Naive B cell (primary cell): ENCODE measurements around the gene HVCN1. TPM values are rescaled to one million over a fixed set of nuclear protein-coding genes. Genes with fewer than 3 reads are reported as not detected.
"Not testable (repeated sequence)": the region's sequence is repeated elsewhere in the genome, so short reads cannot be mapped to it uniquely, and the experiment has no call there.

ENCODE experiments used
- ATAC-seq, 2 donors: fragments of 150-1000 bp; cut with Tn5 transposase; 2 replicates each; pipeline ENCODE4 v1.10.0; 2021; ENCODE audit warnings: low read depth in 2 of 2, mild to moderate bottlenecking in 2 of 2, moderate library complexity in 2 of 2
- DNase-seq: peaks from one replicate; pipeline ENCODE4 v3.0.0; 2022
- H3K27ac Mint-ChIP-seq, 6 donors: one replicate each; pipeline ENCODE4 v1.8.0; 2020 to 2022; ENCODE audit warnings: mild to moderate bottlenecking in 6 of 6, mixed read lengths in 6 of 6, moderate library complexity in 5 of 6, inconsistent platforms in 2 of 6
- H3K27me3 Mint-ChIP-seq, 3 donors: one replicate each; pipeline ENCODE4 v1.8.0; 2021 to 2022; ENCODE audit warnings: mixed read lengths in 3 of 3, mild to moderate bottlenecking in 1 of 3
- H3K36me3 Mint-ChIP-seq, 2 donors: one replicate each; pipeline ENCODE4 v1.8.0; 2020 to 2022; ENCODE audit warnings: mixed read lengths in 2 of 2, inconsistent platforms in 1 of 2, mild to moderate bottlenecking in 1 of 2
- H3K4me1 Mint-ChIP-seq, 3 donors: one replicate each; pipeline ENCODE4 v1.8.0; 2020 to 2022; ENCODE audit warnings: mixed read lengths in 3 of 3, inconsistent platforms in 1 of 3, mild to moderate bottlenecking in 1 of 3, moderate library complexity in 1 of 3
- H3K4me3 Mint-ChIP-seq, 8 donors: one replicate each; pipeline ENCODE4 v1.8.0; 2020 to 2022; ENCODE audit warnings: mild to moderate bottlenecking in 8 of 8, mixed read lengths in 8 of 8, moderate library complexity in 8 of 8, inconsistent platforms in 2 of 8
- H3K9me3 Mint-ChIP-seq, 7 donors: one replicate each; pipeline ENCODE4 v1.8.0; 2020 to 2022; ENCODE audit warnings: mixed read lengths in 7 of 7, mild to moderate bottlenecking in 5 of 7, inconsistent platforms in 2 of 7, moderate library complexity in 1 of 7
- polyA plus RNA-seq, 6 donors: library from polyadenylated mRNA; unstranded; fragments of 300-500 nt; fragmentation: Illumina TruSeq; gene quantifications; one replicate each; pipeline ENCODE4 v1.2.3, GENCODE V29; 2021; ENCODE audit warnings: low read depth in 6 of 6

Gene HVCN1
- 100 to 1,000 TPM; 654 to 887 (median 845) TPM for polyA plus RNA-seq

DNA sequence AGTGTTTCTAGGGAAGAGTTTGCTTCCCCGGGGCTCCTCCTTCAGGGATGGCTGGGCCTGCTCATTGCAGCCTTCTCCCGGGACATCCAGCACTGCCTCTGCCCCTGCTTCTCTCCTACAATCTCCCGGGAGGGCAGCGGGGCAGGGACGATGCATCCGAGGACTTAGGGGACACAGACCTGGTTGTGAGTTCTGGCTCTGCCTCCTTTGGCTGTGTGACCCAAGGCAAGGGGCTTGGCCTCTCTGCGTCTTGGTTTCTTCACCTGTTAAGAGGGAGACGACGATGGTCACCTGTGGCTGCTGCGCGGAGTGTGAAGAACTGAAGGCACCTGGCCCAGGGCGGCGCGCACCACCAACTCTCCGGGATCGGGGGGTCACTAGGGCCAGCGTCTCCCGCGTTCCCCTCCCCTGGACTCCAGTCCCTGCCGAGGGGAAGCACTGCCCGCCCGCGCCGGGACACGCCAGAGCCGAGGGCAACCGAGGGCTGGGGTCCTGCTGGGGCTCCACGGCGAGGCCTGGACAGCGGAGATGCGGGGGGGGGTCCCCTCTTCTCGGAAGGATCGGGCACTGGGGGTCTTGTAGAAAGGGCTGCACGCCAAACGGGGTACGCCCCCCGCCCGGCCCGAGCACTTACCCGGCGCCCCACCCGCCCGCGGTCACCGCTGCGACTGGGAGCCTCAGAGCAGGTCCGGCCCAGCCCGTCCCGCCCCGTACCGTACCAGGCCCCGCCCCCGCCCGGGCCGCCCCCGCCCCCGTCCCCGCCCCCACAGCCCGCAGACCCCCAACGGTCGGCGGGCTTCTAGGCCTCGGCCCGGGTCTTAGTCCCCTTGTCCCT lies at the start of gene HVCN1:
TSS of gene HVCN1 (minus strand) at position 670 of the 835 bp plus-strand sequence. CDS start 5,870 bp downstream, outside the sequence.
- peak within 1 kb of the TSS; percentile 91 to 98 (median 95) for H3K27ac Mint-ChIP-seq
- H3K9me3 Mint-ChIP-seq: no peaks in the 10 kb centered on the region
- H3K36me3 Mint-ChIP-seq: peaks cover 45 to 48% of the 10 kb centered on the region in 2 donors
- peak; percentile 44 for DNase-seq
- H3K4me3 Mint-ChIP-seq: peak within 1 kb of the TSS; percentile 89 to 100 (median 98)
- peaks cover 59 to 74% (median 64%) of the 10 kb centered on the region in 3 donors for H3K4me1 Mint-ChIP-seq
- ATAC-seq: peak; percentile 59
- H3K27me3 Mint-ChIP-seq: no peaks in the 10 kb centered on the region

GRCh38 chr12:110737532-110737931 lies 48.6 kb upstream of the HVCN1 start:
- Mint-ChIP-seq H3K4me3 (peak overlapping the region in 7 of 8 donors; percentile 26 to 99 (median 66)), H3K27ac (peak overlapping the region in 5 of 6 donors; percentile 66 to 92 (median 89)), H3K4me1 (peaks cover 28 to 78% (median 63%) of the 10 kb centered on the region in 3 donors), H3K36me3 (peaks cover 4 to 11% of the 10 kb centered on the region in 2 donors), H3K27me3 (no peaks in the 10 kb centered on the region), H3K9me3 (no peaks in the 10 kb centered on the region)
- DNase-seq (no peak), ATAC-seq (no peak)

DNA sequence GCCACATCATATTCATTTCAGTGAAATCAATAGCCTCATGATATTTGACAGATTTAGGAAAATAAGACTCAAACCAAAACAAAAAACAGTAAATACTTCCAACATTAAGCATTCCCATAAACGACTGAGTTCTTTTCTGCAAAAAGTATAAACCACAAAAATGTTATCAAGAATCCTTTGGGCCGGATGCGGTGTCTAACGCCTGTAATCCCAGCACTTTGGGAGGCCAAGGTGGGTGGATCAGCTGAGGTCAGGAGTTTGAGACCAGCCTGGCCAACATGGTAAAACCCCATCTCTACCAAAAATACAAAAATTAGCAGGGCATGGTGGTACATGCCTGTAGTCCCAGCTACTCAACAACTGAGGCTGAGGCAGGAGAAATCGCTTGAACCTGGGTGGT lies 48.1 kb upstream of the HVCN1 start:
- not testable (repeated sequence) for H3K36me3 Mint-ChIP-seq, DNase-seq, ATAC-seq, H3K27me3 Mint-ChIP-seq, H3K9me3 Mint-ChIP-seq
- H3K4me1 Mint-ChIP-seq: peaks cover 34 to 83% (median 69%) of the 10 kb centered on the region in 3 donors
- H3K27ac Mint-ChIP-seq: peak overlapping the region in 4 of 6 donors; percentile 24 to 92 (median 76)
- peak overlapping the region in 2 of 8 donors; percentile 19 to 67 for H3K4me3 Mint-ChIP-seq

DNA sequence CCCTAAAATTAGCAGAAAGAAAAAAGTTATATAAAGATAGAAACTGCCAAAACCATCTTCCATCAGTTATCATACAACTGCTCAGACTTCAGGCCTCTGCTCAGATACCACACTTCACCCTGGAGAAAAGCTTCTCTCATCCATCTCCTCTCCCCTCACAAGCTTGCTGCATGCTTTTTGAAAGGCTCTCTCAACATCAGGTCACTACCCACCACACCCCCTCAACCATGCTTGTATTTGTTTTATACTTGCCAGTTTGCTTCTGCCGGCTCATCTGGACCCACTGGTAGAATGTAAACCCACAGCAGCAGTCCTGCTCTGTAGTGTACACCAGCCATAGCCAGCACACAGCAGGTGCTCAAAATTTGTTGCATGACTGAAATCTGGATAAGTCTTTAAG lies 45.0 kb upstream of the HVCN1 start:
- Mint-ChIP-seq H3K27ac (peak overlapping the region in 4 of 6 donors; percentile 45 to 83 (median 68)), H3K9me3 (no peaks in the 10 kb centered on the region), H3K27me3 (no peaks in the 10 kb centered on the region), H3K4me1 (peaks cover 29 to 72% (median 57%) of the 10 kb centered on the region in 3 donors), H3K36me3 (peaks cover 0 to 5% of the 10 kb centered on the region in 2 donors), H3K4me3 (peak overlapping the region in 3 of 8 donors; percentile 3 to 37 (median 31))
- ATAC-seq: no peak
- no peak for DNase-seq

DNA sequence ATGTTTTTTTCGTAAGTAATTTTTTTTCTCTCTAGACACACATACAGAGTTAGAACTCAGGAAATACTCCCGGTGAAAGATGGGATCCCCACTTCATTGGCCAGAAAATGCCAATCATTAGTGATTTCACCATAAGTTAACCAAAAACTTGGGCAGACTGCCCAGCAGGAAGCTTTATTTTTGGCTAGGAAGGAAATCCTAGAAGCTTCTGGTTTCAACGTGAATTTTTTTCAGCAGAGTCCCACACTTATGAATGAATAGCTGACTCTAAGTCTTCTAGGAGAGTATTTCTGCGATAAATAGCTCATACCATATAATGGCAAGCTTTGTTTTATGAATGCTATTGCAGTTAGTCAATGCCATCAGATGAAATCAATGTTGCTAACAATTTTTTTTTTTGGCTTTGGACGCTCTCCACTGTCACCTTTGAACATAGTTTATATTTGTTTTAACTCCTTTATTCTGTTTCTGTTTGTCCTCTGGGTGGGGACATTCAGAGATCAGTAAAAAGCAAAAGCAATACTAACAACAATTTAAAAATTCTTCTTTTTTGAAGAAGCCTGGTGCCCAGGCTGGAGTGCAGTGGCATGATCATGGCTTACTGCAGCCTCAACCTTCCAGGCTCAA lies 44.3 kb upstream of the HVCN1 start:
- no peak for ATAC-seq
- Mint-ChIP-seq H3K9me3 (no peaks in the 10 kb centered on the region), H3K4me1 (peaks cover 27 to 69% (median 50%) of the 10 kb centered on the region in 3 donors), H3K27me3 (no peaks in the 10 kb centered on the region), H3K4me3 (peak overlapping the region in 1 of 8 donors; percentile 21), H3K27ac (peak overlapping the region in 5 of 6 donors; percentile 71 to 94 (median 83)), H3K36me3 (peaks cover 0 to 10% of the 10 kb centered on the region in 2 donors)
- no peak for DNase-seq

- ATAC-seq (no peak), DNase-seq (no peak)
- Mint-ChIP-seq H3K4me3 (no peak overlapping the region), H3K36me3 (peaks cover under 1 to 14% of the 10 kb centered on the region in 2 donors), H3K27me3 (no peaks in the 10 kb centered on the region), H3K27ac (peak overlapping the region in 4 of 6 donors; percentile 47 to 89 (median 74)), H3K4me1 (peaks cover 28 to 68% (median 44%) of the 10 kb centered on the region in 3 donors), H3K9me3 (no peaks in the 10 kb centered on the region)
Observed at GRCh38 chr12:110732572-110732971, 43.7 kb upstream of the HVCN1 start.

GRCh38 chr12:110731479-110731878 lies 42.6 kb upstream of the HVCN1 start:
- peaks cover 8 to 20% of the 10 kb centered on the region in 2 donors for H3K36me3 Mint-ChIP-seq
- DNase-seq (no peak), ATAC-seq (no peak)
- H3K27ac Mint-ChIP-seq: peak overlapping the region in 4 of 6 donors; percentile 39 to 73 (median 46)
- no peak overlapping the region for H3K4me3 Mint-ChIP-seq
- peaks cover 34 to 69% (median 51%) of the 10 kb centered on the region in 3 donors for H3K4me1 Mint-ChIP-seq
- H3K27me3 Mint-ChIP-seq: no peaks in the 10 kb centered on the region
- H3K9me3 Mint-ChIP-seq: no peaks in the 10 kb centered on the region

- DNase-seq: no peak
- H3K27ac Mint-ChIP-seq: peak overlapping the region in 5 of 6 donors; percentile 41 to 90 (median 43)
- peaks cover 16 to 28% of the 10 kb centered on the region in 2 donors for H3K36me3 Mint-ChIP-seq
- no peak overlapping the region for H3K4me3 Mint-ChIP-seq
- peaks cover 35 to 61% (median 46%) of the 10 kb centered on the region in 3 donors for H3K4me1 Mint-ChIP-seq
- no peaks in the 10 kb centered on the region for H3K27me3 Mint-ChIP-seq
- no peaks in the 10 kb centered on the region for H3K9me3 Mint-ChIP-seq
- no peak for ATAC-seq
Observed at GRCh38 chr12:110728628-110729027, 39.7 kb upstream of the HVCN1 start.

DNA sequence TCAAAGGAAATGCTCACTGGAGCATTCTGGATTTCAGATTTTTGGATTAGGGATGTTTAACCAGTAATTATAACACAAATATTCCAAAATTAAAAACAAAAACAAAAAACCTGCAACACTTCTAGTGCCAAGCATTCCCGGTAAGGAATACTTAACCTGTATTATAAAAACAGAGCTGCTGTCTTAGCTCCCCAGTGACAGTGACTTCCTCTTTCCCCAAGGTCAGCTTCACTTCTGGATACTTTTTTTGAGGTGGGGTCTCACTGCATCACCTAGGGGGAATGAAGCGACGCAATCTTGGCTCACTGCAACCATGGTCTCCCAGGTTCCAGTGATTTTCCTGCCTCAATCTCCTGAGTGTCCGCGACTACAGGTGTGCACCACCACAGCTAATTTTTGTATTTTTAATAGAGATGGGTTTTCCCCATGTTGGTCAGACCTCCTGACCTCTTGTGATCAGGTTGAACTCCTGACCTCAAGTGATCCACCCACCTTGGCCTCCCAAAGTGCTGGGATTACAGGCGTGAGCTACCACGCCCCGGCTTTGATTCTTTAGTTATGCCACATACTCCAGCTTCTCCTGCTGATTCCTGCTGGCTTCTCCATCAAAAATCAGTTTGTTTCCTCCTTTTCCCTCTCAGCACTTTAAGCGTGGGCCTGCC lies 37.9 kb upstream of the HVCN1 start:
- peaks cover 28 to 46% (median 28%) of the 10 kb centered on the region in 3 donors for H3K4me1 Mint-ChIP-seq
- H3K36me3 Mint-ChIP-seq: peaks cover 16 to 26% of the 10 kb centered on the region in 2 donors
- no peak for DNase-seq
- H3K4me3 Mint-ChIP-seq: peak overlapping the region in 3 of 8 donors; percentile 37 to 87 (median 53)
- no peaks in the 10 kb centered on the region for H3K27me3 Mint-ChIP-seq
- no peak for ATAC-seq
- no peaks in the 10 kb centered on the region for H3K9me3 Mint-ChIP-seq
- H3K27ac Mint-ChIP-seq: peak overlapping the region in 5 of 6 donors; percentile 52 to 95 (median 90)

GRCh38 chr12:110726028-110726427 lies 37.1 kb upstream of the HVCN1 start:
- Mint-ChIP-seq H3K4me1 (peaks cover 21 to 39% (median 21%) of the 10 kb centered on the region in 3 donors), H3K9me3 (no peaks in the 10 kb centered on the region), H3K27ac (peak overlapping the region in 3 of 6 donors; percentile 70 to 95 (median 84)), H3K36me3 (peaks cover 16 to 27% of the 10 kb centered on the region in 2 donors), H3K27me3 (no peaks in the 10 kb centered on the region), H3K4me3 (peak overlapping the region in 2 of 8 donors; percentile 29 to 51)
- no peak for ATAC-seq
- no peak for DNase-seq

DNA sequence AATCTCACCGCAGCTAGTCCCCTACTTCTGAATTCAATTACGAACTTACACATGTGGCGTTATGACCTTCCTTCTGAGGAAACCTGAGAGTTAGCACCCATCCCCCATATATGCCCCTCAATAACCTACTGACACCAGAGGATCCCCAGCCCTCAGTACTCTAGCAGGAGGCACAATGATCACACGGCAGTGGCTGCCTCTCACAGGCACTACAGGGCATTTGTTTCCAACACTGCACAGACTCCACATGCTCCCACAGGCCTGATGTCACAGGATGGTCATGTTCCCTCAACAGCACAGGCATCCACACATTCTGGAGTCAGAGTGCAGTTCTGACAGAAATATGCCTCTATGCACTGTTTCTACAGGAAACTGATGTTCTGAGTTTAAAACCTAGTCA lies 36.4 kb upstream of the HVCN1 start:
- no peak for DNase-seq
- Mint-ChIP-seq H3K27me3 (no peaks in the 10 kb centered on the region), H3K4me3 (no peak overlapping the region), H3K36me3 (peaks cover 16 to 31% of the 10 kb centered on the region in 2 donors), H3K4me1 (peaks cover 19 to 36% (median 20%) of the 10 kb centered on the region in 3 donors), H3K27ac (peak overlapping the region in 4 of 6 donors; percentile 31 to 76 (median 60)), H3K9me3 (no peaks in the 10 kb centered on the region)
- no peak for ATAC-seq

DNA sequence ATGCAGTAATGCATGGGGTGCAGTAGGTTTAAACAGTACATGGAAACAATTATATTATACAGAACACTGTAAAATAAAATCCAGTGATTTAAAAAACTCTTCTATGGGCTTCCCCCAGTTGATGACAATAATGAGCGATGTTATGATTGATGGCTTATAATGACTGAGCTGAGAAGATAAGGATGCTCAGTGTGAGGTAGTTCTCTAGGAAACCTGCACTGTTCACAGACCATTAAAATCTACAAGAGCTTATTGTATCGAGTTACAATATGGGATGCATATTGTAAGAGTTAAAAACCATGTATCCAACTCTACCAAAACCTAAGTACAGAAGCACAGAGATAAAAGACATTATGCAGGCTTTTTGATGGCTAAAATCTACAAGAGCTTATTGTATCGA lies 34.0 kb upstream of the HVCN1 start:
- H3K9me3 Mint-ChIP-seq, H3K4me3 Mint-ChIP-seq, H3K27ac Mint-ChIP-seq, ATAC-seq, H3K27me3 Mint-ChIP-seq, DNase-seq: not testable (repeated sequence)
- Mint-ChIP-seq H3K36me3 (peaks cover 16 to 41% of the 10 kb centered on the region in 2 donors), H3K4me1 (peaks cover 26 to 43% (median 35%) of the 10 kb centered on the region in 3 donors)

- no peak overlapping the region for H3K4me3 Mint-ChIP-seq
- H3K9me3 Mint-ChIP-seq: no peaks in the 10 kb centered on the region
- ATAC-seq (no peak), DNase-seq (no peak)
- H3K4me1 Mint-ChIP-seq: peaks cover 22 to 37% (median 33%) of the 10 kb centered on the region in 3 donors
- no peaks in the 10 kb centered on the region for H3K27me3 Mint-ChIP-seq
- peaks cover 7 to 34% of the 10 kb centered on the region in 2 donors for H3K36me3 Mint-ChIP-seq
- H3K27ac Mint-ChIP-seq: peak overlapping the region in 2 of 6 donors; percentile 60 to 84
Observed at GRCh38 chr12:110721570-110721969, 32.7 kb upstream of the HVCN1 start.
